HEK293T (cell line): ENCODE measurements around the gene DNAJC19.

Experiments
- BHLHE40 ChIP-seq: fragments of 450-650 bp; IDR thresholded peaks from 2 replicates; pipeline ENCODE4 v1.6.1; 2016; ENCODE audit warnings: mild to moderate bottlenecking, moderate library complexity, borderline replicate concordance
- ELF4 ChIP-seq: fragments of 450-650 bp; IDR thresholded peaks from 2 replicates; pipeline ENCODE4 v1.6.1; 2017; ENCODE audit warnings: antibody characterized with exemption
- FOXA1 ChIP-seq: fragments of 450-650 bp; IDR thresholded peaks from 2 replicates; pipeline ENCODE4 v1.6.1; 2016; ENCODE audit warnings: mild to moderate bottlenecking
- FOXM1 ChIP-seq: fragments of 450-650 bp; IDR thresholded peaks from 2 replicates; pipeline ENCODE4 v1.6.1; 2017; ENCODE audit warnings: mild to moderate bottlenecking, borderline replicate concordance
- HDGF ChIP-seq: fragments of 450-650 bp; IDR thresholded peaks from 2 replicates; pipeline ENCODE4 v1.6.1; 2017; ENCODE audit warnings: antibody characterized with exemption, borderline replicate concordance
- L3MBTL2 ChIP-seq: fragments of 450-650 bp; conservative IDR thresholded peaks from 2 replicates; pipeline ENCODE4 v1.6.1; 2016; ENCODE audit warnings: mild to moderate bottlenecking
- LEF1 ChIP-seq: fragments of 450-650 bp; IDR thresholded peaks from 2 replicates; pipeline ENCODE4 v1.6.1; 2017; ENCODE audit warnings: mild to moderate bottlenecking, borderline replicate concordance
- NFRKB ChIP-seq: fragments of 450-650 bp; IDR thresholded peaks from 2 replicates; pipeline ENCODE4 v1.6.1; 2016; ENCODE audit warnings: mild to moderate bottlenecking, moderate library complexity
- PKNOX1 ChIP-seq: fragments of 450-650 bp; IDR thresholded peaks from 2 replicates; pipeline ENCODE4 v1.6.1; 2016
- SP1 ChIP-seq: fragments of 450-650 bp; IDR thresholded peaks from 2 replicates; pipeline ENCODE4 v1.6.1; 2017
- TARDBP ChIP-seq: fragments of 450-650 bp; IDR thresholded peaks from 2 replicates; pipeline ENCODE4 v1.6.1; 2016
- ZNF384 ChIP-seq: fragments of 450-650 bp; IDR thresholded peaks from 2 replicates; pipeline ENCODE4 v1.6.1; 2016

- TF ChIP-seq ZNF384 (no peak), PKNOX1 (no peak), FOXM1 (no peak), FOXA1 (no peak), TARDBP (no peak), SP1 (no peak), BHLHE40 (no peak), ELF4 (no peak), L3MBTL2 (no peak), NFRKB (no peak), HDGF (no peak), LEF1 (no peak)
These were observed 28.0 kb downstream of the DNAJC19 start for GRCh38 chr3:180961552-180961951.
